GM12892 (cell line): ENCODE results near the gene PCDHB3.

Source experiments
- POLR2A ChIP-seq: IDR thresholded peaks from 2 replicates; pipeline ENCODE4 v1.6.1; 2011; ENCODE audit warnings: low read depth, low read length, control low read depth
- POLR2AphosphoS5 ChIP-seq: IDR thresholded peaks from 2 replicates; pipeline ENCODE4 v1.6.1; 2011; ENCODE audit warnings: low read depth, low read length, control low read depth

GRCh38 chr5:141135030-141135717 is 34.9 kb downstream of the PCDHB3 start, which contains the start of gene PCDHB5:
- no peak for TF ChIP-seq POLR2AphosphoS5
- no peak for TF ChIP-seq POLR2A
